Gastrocnemius medialis (tissue), 4 donors: Measurements from ENCODE around the gene USP24.

ENCODE experiments used
- POLR2A ChIP-seq, 2 donors: fragments of 450-650 bp; IDR thresholded peaks; one replicate each; pipeline ENCODE4 v1.6.1; 2017; ENCODE audit warnings: antibody characterized with exemption in 2 of 2, mild to moderate bottlenecking in 2 of 2, moderate library complexity in 2 of 2
- TF ChIP-seq, protein P1 (sequence below), 5 experiments: fragments of 450-650 bp in 3 of 5; fragments of 200-600 bp in 2 of 5; sonication (generic) in 2 of 5; IDR thresholded peaks in 4 of 5; conservative IDR thresholded peaks in 1 of 5; 1 replicate in 4 of 5; 2 replicates in 1 of 5; pipeline ENCODE4 v1.5.1; 2016 to 2019; ENCODE audit warnings: antibody characterized with exemption in 5 of 5, mild to moderate bottlenecking in 3 of 5, moderate library complexity in 3 of 5

DNA sequence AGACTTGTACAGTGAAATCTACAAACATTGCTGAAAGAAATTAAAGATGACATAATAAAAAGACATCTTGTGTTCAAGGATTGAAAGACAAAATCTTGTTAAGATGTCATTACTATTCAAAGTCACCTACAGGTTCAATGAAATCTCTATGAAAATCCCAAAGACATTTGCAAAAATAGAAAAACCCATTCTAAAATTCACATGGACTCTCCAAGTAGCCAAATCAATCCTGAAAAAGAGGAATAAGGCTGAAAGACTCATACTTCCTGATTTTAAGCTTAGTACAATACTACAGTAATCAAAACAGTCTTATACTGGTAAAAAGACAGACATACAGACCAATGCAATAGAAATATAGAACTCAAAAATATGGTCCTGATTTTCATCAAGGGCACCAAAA lies 97.2 kb downstream of the USP24 start:
- TF ChIP-seq, protein P1, sequence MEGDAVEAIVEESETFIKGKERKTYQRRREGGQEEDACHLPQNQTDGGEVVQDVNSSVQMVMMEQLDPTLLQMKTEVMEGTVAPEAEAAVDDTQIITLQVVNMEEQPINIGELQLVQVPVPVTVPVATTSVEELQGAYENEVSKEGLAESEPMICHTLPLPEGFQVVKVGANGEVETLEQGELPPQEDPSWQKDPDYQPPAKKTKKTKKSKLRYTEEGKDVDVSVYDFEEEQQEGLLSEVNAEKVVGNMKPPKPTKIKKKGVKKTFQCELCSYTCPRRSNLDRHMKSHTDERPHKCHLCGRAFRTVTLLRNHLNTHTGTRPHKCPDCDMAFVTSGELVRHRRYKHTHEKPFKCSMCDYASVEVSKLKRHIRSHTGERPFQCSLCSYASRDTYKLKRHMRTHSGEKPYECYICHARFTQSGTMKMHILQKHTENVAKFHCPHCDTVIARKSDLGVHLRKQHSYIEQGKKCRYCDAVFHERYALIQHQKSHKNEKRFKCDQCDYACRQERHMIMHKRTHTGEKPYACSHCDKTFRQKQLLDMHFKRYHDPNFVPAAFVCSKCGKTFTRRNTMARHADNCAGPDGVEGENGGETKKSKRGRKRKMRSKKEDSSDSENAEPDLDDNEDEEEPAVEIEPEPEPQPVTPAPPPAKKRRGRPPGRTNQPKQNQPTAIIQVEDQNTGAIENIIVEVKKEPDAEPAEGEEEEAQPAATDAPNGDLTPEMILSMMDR (IDR thresholded peaks at IDR 0.05 in 4 of 5, conservative IDR thresholded peaks at IDR 0.05 in 1 of 5), result no peak
- TF ChIP-seq POLR2A (IDR thresholded peaks at IDR 0.05), result no peak
